Hematopoietic multipotent progenitor cell treated with erythropoietin and hydrocortisone succinate and interleukin-3 and kit ligand, for 17 days (in vitro differentiated cells): ENCODE data around the gene SNX25.
"Not testable (repeated sequence)": the region's sequence is repeated elsewhere in the genome, so short reads cannot be mapped to it uniquely, and the experiment has no call there.

ENCODE experiments used
- DNase-seq: peaks from one replicate; pipeline ENCODE4 v3.0.0-alpha.2; 2015; ENCODE audit warnings: low spot score

Gene SNX25

DNA sequence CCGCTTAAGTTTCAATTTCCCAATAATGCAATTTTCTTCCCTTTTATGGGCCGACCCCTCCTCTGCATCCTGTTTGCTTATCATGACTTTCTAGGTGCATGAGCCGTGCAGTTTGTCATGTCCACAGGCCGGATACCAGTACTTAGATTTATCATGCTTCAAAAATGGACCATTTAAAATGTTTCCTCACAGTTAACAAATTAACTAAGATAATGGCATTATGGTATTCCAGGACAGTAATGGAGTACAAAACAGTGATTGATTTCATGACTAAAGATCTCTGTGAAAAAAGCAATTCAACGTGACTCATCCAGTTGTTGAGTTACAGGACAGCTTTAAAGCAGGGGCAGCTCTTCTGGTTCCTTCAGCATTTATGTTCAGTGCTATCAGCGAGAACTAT lies 23.0 kb downstream of the SNX25 start:
- no peak for DNase-seq

DNA sequence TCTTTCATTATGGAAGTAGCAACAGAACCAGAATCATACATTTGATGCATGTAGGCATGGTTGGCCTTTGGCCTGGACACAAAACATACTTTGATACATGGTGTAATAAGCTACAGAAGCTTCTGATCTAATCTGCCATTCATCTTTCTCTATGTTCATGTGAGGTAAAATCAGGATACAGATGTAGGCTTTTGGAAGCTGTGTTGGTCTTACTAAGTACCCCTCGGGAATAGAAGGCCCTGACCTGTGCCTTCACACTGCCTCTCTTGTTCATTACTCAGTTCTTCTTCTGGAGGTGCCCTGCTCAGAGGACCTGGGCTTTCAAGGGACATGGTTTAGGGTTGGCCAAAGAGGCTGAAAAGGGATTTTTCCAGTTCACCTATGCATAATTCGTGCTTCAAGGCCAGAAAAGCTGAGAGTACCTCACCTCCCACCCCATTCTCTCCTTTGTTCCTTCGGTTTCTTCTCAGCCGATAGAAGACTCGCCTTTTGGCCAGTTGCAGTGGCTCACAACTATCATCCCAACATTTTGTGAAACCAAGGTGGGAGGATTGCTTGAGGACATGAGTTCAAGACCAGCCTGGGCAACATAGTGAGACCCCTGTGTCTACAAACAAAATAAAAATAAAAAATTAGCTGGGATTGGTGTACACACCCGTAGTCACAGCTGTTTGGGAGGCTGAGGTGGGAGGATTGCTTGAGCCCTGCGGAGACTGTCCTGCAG lies 25.9 kb downstream of the SNX25 start:
- no peak for DNase-seq

DNA sequence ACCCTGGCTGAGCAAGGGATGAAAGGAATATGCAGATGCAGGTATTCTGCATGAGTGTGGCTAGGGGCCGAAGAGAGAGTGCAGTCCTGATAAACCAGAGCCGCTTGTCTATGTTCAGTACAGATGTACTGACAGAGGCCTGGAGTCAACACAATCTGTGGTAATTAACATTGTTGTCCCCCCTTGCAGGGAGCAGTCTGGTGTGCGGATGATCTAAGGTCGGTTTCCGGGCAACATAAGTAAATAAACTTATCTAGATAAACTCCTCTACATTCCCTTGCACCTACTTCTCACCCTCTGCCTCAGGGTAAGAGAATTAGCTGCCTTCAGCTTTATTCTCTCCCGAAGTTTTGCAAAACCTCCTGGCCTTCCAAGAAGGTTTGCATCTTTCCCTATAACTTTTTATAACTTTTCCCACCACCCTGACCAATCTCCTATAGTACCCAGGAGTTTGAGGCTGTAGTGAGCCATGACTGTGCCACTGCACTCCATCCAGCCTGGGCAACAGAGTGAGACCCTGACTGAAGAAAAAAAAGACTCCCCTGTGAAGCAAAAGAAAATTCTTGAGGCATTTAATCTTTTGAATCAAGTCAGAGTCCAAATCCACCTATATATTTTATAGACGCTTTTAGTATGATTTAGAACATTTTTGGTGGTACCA lies 26.6 kb downstream of the SNX25 start:
- no peak for DNase-seq

DNA sequence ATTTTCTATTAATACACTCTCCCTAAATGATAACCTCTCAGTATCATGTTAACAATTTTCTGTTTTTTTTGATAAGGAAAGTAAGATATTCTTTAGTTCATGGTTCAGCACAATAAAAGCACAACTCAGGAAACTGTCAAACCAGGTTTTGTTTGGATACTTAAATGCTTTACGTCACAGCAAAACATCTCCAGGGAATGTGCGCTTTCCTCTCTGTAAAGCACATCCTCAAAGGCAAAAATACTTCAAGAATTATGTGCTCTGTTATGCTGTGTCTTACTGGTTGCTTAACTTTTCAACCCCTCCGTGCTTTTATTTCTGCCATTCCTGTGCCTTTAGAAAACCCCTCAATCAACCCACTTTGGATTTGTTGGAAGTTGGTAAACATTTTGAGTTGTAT lies 27.8 kb downstream of the SNX25 start:
- no peak for DNase-seq

DNA sequence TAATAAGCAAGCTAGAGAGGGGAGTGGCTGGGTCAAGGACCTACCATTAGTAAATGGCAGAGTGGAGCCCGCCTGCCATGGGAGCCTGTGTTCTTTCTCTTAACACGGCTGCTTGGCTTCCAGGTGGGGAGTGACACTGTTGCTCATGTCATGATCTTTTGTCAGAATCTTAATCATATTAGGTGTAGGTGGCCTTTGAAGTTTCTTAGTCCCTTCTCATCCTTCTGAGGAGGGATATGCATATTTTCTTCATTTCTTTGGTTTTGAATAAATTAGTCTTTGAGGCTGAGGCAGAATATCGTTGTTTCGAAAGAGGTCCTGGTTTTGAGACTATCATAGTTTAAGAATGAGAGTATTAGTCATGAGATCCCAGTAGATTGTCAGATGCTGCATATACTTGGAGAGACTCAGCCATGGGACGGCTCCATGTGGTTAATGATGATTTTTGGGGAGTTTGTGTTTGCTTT lies 28.9 kb downstream of the SNX25 start:
- DNase-seq, result no peak

DNA sequence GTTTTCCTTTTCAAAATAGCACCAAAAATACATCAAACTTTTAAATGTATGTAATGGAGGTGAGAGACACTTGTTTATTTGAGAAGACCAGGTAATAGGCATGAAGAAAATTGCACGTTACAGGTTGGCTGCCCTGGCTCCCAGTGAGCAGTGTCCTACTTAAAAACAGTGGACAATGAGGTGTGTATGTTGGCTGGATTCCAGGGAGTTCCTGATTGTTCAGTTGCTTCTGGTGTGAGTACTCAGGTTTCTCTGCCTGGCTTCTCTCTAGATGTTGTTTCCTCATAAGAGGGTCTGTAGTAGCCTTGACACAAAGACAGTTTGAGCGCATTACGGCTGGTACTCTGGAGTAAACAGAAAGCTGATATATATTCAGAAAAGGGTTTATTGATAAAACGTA lies 29.4 kb downstream of the SNX25 start:
- no peak for DNase-seq

DNA sequence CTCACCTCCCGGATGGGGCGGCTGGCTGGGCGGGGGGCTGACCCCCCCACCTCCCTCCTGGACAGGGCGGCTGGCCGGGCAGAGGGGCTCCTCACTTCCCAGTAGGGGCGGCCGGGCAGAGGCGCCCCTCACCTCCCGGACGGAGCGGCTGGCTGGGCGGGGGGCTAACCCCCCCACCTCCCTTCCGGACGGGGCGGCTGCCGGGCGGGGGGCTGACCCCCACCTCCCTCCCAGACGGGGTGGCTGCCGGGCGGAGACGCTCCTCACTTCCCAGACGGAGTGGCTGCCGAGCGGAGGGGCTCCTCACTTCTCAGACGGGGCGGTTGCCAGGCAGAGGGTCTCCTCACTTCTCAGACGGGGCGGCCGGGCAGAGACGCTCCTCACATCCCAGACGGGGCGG lies 31.1 kb downstream of the SNX25 start:
- not testable (repeated sequence) for DNase-seq

DNA sequence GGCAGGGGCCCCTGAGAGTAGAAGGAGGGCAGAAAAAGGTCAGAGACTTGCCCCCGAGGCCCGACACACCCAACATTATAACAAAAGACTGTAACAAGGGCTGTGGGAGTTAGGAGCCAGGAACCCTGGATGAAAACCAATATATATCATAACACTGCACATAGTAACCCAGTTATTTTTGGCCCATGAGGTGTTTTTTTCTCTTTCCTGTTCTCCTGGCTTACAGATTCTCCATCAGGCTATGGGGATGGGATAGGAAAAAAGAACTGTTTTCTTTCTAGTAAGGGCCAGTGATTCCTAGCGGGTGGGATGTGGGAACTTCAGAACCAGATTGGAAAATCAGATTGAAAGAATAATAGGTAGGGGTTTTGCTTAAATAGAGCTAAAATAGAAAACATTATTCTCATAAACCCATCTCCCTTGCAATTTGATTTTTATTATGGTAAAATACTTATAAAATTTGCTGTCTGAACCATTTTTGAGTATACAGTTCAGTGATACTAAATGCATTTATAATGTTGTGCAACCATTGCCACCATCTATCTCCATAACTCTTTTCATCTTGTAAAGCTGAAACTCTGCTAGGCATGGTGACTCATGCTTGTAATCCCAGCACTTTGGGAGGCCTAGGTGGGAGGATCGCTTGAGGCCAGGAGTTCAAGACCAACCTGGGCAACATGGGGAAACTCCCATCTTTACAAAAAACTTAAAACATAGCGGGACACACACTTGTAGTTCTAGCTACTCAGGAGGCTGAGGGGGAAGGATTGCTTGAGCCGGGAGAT lies 33.5 kb downstream of the SNX25 start:
- no peak for DNase-seq

DNA sequence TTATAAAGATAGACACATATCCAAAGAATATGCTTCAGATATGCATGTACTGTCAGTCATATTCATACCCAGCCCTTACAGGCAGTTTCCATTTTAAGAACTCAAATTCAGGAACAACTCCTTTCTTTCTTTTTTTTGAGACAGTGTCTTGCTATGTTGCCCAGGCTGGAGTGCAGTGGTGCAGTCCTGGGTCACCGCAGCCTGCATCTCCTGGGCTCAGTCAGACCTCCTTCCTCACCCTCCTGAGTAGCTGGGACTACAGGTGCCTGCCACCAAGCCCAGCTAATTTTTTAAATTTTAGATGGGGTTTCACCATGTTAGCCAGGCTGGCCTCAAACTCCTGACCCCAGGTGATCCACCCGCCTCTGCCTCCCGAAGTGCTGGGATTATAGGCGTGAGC lies 34.5 kb downstream of the SNX25 start:
- DNase-seq, result no peak

DNA sequence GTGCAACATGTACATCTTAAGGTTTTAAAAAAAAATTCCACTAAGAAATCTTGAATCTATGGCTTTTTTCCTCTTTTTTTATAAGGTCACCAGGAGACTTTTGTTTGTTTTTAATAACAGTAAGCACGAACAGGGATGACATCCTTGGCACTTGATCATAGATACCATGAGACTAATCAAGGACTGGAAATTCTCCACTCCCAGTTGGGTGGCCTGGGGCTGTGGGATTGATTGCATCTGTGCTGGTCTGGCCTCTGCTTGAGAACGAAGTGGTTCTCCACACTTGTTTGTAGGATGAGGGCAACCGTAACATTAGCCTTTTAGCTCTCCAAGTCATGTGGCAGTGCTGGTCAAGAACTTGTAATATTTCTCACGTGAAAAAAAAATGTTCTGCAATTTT lies 35.4 kb downstream of the SNX25 start:
- no peak for DNase-seq

DNA sequence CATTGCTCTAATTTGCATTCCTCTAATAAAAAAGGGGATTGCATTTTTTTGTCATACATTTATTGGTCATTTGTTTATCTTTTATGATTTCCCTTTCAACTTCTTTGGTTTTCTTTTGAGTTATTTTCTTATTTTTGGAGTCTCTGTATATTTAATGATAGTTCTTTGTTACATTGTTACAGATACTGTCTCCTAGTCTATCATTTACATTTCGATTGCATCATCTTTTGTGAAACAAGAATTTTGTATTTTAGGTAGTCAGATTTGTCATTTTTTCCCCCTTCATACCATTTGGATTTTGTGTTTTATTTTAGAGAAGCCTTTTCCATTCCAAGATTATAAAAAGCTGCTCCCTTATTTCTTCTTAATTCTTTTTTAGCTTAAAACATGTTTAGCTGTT lies 37.1 kb downstream of the SNX25 start:
- DNase-seq, result no peak

DNA sequence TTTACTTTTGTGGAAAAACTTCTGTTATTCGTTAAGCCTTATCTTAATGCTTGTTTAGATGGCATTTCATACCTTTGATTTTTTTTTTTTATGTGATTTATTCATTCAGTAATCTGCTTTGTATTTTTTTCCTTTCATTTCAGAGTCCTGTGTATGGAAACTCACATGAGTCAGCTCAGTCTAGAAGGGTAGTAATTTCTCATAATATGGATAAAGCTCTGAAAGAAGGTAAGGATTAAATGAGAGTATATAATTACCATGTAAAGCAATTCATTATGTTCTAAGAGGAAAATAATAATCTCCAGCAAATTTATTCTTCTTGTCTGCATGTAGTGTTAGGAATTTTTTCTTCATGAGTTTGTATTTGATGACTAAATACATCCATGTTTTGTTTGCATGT lies 37.8 kb downstream of the SNX25 start:
- DNase-seq, result no peak

DNA sequence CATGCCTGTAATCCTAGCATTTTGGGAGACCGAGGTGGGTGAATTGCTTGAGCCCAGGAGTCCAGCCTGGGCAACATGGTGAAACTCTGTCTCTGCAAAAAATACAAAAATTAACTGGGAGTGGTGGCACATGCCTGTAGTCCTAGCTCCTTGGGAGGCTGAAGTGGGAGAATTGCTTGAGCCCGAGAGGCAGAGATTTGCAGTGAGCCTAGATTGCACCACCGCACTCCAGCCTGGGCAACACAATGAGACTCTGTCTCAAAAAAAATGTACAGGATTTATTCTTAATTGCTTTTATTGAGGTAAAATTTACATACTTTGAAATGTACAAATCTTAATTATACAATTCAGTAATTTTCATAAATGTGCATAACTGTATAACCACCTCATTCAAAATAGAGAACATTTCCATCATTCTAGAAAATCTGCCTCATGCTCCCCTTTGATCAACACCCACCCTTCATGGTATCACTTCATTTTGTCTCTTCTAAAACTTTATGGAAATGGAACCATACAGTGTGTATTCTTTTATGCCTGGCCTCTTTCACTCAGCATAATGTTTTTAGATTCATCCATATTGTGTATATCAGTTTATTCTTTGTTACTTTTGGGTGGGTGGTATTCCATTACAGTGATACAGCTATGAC lies 39.1 kb downstream of the SNX25 start:
- no peak for DNase-seq

DNA sequence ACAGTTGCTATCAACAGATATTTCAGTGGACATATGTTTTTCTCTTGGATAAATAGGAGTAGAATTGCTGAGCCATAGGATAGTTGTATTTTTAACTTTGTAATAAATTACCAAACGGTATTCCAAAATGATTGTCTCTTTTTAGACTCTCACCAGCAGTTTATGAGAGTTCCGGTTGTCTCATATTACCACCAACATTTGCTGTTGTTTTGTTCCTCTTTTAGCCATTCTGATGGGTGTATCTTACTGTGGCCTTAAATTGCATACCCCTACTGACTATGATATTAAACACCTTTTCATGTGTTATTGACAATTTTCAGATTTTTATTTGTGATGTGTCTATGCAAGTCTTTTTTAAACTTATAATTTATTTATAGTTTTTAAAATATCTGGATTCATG lies 39.7 kb downstream of the SNX25 start:
- no peak for DNase-seq

DNA sequence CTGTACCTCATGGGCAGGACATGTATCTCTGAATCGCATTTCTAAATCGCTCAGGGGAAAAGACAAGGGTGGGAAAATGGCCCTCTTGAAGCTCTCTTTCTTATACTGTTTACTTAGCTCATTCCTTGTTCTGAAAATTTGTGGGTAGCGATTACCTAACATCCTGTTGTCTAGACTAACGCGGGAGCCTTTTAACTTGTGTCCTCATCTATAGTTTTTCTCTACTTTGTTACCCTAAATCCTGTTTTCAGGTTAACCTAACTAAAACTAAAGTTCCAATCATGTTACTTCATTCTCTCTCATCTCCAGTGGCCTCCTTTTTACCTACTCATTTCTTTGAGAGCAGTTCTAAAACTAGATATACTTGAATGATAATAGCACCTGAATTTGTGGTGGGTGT lies 45.0 kb downstream of the SNX25 start:
- DNase-seq, result no peak

DNA sequence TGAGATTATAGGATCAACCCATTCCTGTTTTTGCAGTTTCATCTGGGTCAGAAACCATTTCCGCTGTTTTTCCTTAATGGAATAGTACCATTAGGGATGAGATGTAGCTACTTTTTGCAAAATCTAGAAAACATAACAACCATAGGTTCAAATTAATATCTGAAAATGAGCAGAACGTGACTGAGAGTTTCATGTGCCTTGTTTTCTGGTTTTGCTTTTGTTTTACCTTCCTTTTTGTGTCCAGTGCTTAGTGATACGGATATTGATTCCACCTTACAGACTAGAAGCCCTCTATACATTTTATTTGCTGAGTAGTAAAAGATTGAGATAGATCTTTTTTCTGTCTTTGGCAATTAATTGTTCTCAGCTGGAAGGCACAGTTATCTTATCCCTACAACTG lies 46.5 kb downstream of the SNX25 start:
- DNase-seq, result no peak

DNA sequence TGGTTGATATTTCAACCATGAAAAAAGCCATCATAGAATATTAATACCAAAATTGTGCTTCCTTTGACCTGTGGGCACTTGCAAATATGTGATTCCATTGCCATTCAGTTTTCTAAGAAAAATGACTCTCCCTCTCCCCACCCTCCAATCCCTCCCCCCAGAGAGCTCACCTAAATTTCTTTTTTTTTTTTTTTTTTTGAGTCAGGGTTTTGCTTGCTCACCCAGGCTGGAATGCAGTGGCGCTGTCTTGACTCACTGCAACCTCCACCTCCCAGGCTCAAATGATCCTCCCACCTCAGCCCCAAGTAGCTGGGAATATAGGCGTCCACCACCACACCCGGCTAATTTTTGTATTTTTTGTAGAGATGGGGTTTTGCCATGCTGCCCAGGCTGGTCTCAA lies 47.0 kb downstream of the SNX25 start:
- DNase-seq, result no peak

DNA sequence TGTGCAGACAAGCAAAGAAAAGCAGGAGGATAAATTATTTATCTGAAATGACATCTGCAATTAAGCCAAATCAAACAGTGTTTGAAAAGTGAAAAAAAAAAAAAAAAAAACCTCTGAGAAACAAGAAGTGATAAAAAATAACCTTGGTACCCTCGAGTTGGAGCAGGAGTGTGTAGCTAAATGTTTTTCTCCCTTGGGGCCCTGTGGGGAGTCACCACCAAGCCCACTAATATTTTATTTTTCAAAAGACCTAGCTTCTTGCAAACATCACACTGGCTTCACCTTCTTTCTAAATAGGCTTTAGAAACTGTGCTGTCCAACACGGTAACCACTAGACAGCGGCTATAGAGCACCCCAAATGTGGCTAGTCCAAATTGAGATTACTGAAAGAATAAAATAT lies 47.7 kb downstream of the SNX25 start:
- no peak for DNase-seq

DNA sequence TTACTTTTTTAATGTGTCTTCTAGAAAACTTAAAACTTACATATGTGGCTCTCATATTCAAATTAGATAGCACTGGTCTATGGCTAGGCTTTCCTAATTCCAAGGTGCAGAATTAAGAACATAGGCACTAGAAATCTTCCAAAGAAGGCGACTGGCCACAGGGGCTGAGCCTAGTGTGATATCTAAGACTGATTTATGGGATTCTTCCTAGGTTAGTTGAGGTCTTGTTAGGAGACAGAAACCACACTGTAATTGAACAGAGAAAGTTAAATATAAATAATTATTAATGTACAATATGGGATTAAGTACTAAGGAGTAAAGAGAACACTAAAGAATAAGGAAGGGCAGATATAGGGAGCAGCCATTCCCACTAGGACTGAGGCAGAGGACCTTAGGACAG lies 48.3 kb downstream of the SNX25 start:
- no peak for DNase-seq

DNA sequence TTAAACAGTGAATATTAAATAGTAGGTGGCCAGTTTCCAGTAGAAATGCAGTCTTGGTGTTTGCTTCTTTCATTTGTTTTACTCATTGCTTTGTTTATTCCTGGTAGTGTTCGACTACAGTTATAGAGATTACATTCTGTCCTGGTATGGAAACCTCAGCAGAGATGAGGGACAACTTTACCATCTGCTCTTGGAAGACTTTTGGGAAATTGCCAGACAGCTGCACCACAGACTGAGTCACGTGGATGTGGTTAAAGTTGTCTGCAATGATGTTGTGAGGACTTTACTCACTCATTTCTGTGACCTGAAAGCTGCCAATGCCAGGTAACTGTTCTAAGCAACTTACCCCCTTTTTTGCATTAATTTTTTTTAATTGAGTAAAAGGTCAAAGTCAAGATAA lies 49.3 kb downstream of the SNX25 start:
- DNase-seq, result not testable (repeated sequence)

DNA sequence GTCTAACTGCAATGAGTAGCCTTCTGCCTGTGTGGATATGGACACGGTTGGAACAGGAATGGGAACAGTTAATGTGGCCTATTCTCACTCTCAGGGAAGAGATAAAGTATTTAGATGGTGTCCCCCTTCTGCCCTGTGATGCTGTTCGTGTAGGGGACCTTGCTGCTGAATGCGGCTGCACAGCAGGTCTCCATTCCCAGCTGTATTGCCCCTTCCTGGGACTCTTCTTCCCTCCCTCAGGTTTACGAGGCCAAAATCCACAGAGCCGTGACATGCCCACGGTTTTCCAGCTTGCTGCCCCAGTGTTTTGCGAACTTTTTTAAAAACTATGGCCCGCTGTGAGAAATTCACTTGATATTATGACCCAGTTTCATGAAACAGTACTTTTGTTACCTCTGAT lies 50.3 kb downstream of the SNX25 start:
- DNase-seq, result no peak

DNA sequence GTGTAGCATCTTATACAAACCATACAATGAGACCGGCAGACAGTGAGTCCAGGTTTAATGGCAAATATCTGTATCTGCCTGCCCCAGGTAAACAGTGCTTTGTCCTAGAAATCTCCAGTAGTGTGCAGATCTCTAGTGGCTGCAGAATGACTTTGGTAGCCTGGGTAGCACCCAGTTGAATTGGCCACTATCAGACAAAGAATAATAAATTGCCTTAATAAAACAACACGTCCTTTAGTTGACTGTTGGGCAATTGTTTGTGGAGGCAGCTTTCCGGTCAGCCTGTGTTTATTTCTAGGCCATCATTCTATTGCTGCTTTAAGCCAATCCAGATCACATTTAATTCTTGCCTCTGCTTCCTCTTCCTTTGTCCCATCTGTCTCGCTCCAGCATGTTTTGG lies 52.5 kb downstream of the SNX25 start:
- no peak for DNase-seq

DNA sequence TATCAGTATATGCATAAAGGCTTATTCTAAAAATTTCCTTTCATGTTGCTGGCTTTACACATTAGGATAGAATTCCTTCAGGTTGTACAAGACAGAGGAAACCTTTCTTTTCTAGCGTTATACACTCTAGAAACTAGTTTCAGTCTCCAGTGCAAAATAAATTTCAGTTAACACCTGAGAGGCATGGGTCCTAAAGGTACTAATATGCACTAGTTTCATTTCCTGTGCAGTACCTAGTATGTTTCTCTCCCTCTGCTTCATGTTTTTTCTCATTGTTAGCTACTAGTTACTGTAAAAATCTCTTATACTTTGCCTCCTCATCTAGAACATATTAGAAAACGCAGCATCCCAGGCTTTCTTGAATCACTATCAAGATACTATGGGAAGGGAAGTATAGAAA lies 54.0 kb downstream of the SNX25 start:
- no peak for DNase-seq
